Calu3 (cell line): ENCODE data around the gene CSTPP1. TPM values are rescaled to one million over a fixed set of nuclear protein-coding genes. Genes with fewer than 3 reads are reported as not detected.

ENCODE experiments used
- BruUV-seq: library from RNA; stranded (reverse); fragments of 400-500 nt; replicated peaks from 2 replicates; lab custom pipeline; 2021; lab: Mats Ljungman, UMichigan
- CTCF ChIA-PET: fragments of 300-600 bp; sonication (Branson Sonifier 250); formaldehyde crosslinking; loops from one replicate; lab custom pipeline; 2022; ENCODE audit warnings: antibody characterized with exemption; lab: Charles Lee
- DNase-seq: peaks from one replicate; pipeline ENCODE4 v3.0.0; 2022
- H3K27ac Mint-ChIP-seq: one replicate; pipeline ENCODE4 v1.8.0; 2022; ENCODE audit warnings: mixed read lengths; ENCODE audit not compliant: unreplicated experiment
- H3K27me3 Mint-ChIP-seq: one replicate; pipeline ENCODE4 v1.8.0; 2022; ENCODE audit warnings: mixed read lengths; ENCODE audit not compliant: unreplicated experiment
- H3K36me3 Mint-ChIP-seq: one replicate; pipeline ENCODE4 v1.8.0; 2022; ENCODE audit warnings: mild to moderate bottlenecking, moderate library complexity, mixed read lengths; ENCODE audit not compliant: insufficient read depth, unreplicated experiment
- H3K4me1 Mint-ChIP-seq: one replicate; pipeline ENCODE4 v1.8.0; 2022; ENCODE audit warnings: mild to moderate bottlenecking, low read depth, mixed read lengths; ENCODE audit not compliant: unreplicated experiment
- H3K4me3 Mint-ChIP-seq: one replicate; pipeline ENCODE4 v1.8.0; 2022; ENCODE audit warnings: mild to moderate bottlenecking, low read depth, moderate library complexity, mixed read lengths; ENCODE audit not compliant: unreplicated experiment
- H3K9me3 Mint-ChIP-seq: one replicate; pipeline ENCODE4 v1.8.0; 2022; ENCODE audit warnings: low read depth, mixed read lengths; ENCODE audit not compliant: unreplicated experiment
- intact Hi-C: fragments of 100-400 bp; cut with micrococcal nuclease; formaldehyde crosslinking; loops from one replicate; pipeline ENCODE4 v1.10.0; 2022; ENCODE audit not compliant: unreplicated experiment
- total RNA-seq: library from RNA; stranded (reverse); gene quantifications from 2 replicates; pipeline ENCODE4 v1.2.3, GENCODE V29; 2022
- TF ChIP-seq, protein P1 (sequence below): fragments of 200-600 bp; IDR thresholded peaks from one replicate; pipeline ENCODE4 v1.8.0; 2022; ENCODE audit warnings: antibody characterized with exemption; ENCODE audit not compliant: unreplicated experiment

The CSTPP1 gene
- total RNA-seq, 1 experiment from 2014 or later: 23.2 TPM

DNA sequence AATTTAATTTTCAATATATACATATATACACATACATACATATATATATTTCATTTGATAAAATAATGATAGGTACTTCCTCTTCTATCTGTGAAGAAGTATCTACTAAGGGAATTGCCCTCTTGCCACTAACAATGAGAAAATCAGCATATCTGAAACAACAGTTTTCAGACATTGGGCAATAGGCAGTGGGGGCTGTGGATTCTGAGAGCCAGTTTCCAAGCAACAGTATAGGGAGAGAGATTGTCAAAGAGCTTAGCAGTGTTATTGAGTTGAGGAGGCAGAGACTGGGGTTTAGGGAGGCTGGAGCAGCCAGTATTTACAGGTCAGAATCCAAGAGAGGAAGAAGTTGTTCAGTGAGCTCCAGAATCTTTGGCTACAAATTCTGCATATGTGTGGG lies 120.8 kb downstream of the CSTPP1 start:
- DNase-seq: no peak
- Mint-ChIP-seq H3K36me3 (peaks cover 5% of the 10 kb centered on the region), H3K9me3 (peaks cover 3% of the 10 kb centered on the region), H3K27ac (no peak overlapping the region), H3K27me3 (no peaks in the 10 kb centered on the region), H3K4me1 (no peaks in the 10 kb centered on the region), H3K4me3 (no peak overlapping the region)
- BruUV-seq: no TSS peak
- TF ChIP-seq, protein P1, sequence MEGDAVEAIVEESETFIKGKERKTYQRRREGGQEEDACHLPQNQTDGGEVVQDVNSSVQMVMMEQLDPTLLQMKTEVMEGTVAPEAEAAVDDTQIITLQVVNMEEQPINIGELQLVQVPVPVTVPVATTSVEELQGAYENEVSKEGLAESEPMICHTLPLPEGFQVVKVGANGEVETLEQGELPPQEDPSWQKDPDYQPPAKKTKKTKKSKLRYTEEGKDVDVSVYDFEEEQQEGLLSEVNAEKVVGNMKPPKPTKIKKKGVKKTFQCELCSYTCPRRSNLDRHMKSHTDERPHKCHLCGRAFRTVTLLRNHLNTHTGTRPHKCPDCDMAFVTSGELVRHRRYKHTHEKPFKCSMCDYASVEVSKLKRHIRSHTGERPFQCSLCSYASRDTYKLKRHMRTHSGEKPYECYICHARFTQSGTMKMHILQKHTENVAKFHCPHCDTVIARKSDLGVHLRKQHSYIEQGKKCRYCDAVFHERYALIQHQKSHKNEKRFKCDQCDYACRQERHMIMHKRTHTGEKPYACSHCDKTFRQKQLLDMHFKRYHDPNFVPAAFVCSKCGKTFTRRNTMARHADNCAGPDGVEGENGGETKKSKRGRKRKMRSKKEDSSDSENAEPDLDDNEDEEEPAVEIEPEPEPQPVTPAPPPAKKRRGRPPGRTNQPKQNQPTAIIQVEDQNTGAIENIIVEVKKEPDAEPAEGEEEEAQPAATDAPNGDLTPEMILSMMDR: no peak
- CTCF ChIA-PET: no interaction called here
- intact Hi-C loops: no loop called here

DNA sequence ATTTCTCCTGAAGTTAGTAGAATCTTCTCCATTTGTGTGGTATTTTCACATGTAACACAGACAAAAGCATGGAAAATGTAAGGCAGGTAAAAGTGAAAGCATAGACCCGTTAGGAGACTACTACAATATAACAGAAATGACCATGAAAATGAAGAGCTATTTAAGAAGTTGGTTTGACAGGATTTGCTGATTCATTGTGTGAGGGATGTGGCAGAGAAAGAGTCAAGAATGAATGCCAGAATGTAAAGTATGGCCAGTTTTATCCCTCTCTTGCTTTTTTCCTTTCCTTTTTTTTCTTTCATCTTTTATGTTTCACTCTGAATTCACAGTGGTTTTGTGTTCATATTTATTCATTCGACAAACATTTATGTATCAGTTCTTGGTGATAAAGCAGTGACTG lies 124.2 kb downstream of the CSTPP1 start:
- no peaks in the 10 kb centered on the region for H3K36me3 Mint-ChIP-seq
- no peak for DNase-seq
- TF ChIP-seq, protein P1: no peak
- H3K4me3 Mint-ChIP-seq: no peak overlapping the region
- intact Hi-C loops: no loop called here
- no peaks in the 10 kb centered on the region for H3K27me3 Mint-ChIP-seq
- H3K9me3 Mint-ChIP-seq: peaks cover 3% of the 10 kb centered on the region
- CTCF ChIA-PET: interaction anchor here (1.1 kb wide), 1 partner anchor 144 kb away, joined by 5 read pairs; no protein-coding TSS in a partner anchor
- H3K4me1 Mint-ChIP-seq: no peaks in the 10 kb centered on the region
- BruUV-seq: no TSS peak
- H3K27ac Mint-ChIP-seq: no peak overlapping the region

DNA sequence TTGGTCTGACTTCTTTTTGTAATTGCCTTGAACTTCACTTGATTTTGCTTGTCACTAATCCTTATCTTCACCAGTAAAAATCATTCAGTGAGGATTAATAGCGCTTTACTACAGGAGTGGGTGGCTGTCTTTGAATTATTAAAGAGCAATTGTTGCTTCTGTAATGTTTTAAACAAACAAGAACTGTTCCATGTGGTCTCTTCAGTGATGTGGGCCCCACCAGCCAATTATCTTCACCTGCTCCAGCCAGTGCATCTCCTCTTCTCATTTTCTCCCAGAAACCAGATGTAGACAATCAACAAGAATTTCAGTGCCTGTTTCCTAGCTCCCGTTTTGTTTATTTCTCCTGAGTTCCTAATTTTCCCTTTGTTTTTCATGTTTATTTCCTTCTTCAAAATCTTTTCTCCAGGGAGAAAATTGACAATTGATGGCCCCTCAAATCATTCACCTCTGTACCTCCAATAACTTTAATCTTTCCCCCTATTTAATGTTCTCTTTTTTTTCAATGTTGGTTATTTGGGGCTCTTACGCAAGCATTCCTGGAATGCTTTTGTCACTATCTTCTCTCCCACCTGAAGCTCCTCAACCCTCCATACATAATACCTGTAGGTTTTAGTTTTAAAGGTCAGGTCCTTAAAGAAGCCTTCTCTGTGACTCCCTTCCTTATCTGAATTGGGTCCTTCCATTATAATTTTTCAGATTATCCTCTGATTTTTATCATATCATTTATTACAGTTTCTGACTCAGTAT lies 125.0 kb downstream of the CSTPP1 start:
- peaks cover 3% of the 10 kb centered on the region for H3K9me3 Mint-ChIP-seq
- no peak overlapping the region for H3K27ac Mint-ChIP-seq
- TF ChIP-seq, protein P1: no peak
- intact Hi-C loops: no loop called here
- BruUV-seq: no TSS peak
- CTCF ChIA-PET: interaction anchor here (1.1 kb wide), 1 partner anchor 145 kb away, joined by 5 read pairs; no protein-coding TSS in a partner anchor
- no peaks in the 10 kb centered on the region for H3K36me3 Mint-ChIP-seq
- no peaks in the 10 kb centered on the region for H3K4me1 Mint-ChIP-seq
- no peak overlapping the region for H3K4me3 Mint-ChIP-seq
- no peak for DNase-seq
- H3K27me3 Mint-ChIP-seq: no peaks in the 10 kb centered on the region

DNA sequence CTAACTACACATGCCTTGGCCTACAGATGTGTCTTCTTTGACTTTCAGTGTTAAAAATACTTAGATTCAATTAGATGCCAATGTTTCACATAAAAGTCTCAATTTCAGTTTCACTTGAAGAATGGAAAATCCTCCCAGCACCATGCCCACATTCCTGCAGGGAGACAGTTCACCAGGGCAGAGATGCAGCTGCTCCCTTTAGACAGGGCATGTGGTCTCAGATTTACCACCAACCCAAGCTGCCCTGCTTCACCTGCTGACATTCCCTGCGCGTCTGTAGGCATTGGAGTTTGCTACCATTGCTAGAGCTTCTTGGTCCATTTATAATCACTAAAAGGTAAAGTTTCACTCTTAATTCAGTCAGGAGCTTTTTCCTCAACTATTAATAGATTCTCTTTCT lies 126.2 kb downstream of the CSTPP1 start:
- no peaks in the 10 kb centered on the region for H3K27me3 Mint-ChIP-seq
- H3K36me3 Mint-ChIP-seq: no peaks in the 10 kb centered on the region
- intact Hi-C loops: no loop called here
- CTCF ChIA-PET: no interaction called here
- peaks cover 9% of the 10 kb centered on the region for H3K4me1 Mint-ChIP-seq
- H3K9me3 Mint-ChIP-seq: no peaks in the 10 kb centered on the region
- DNase-seq: no peak
- H3K27ac Mint-ChIP-seq: no peak overlapping the region
- no TSS peak for BruUV-seq
- TF ChIP-seq, protein P1: no peak
- H3K4me3 Mint-ChIP-seq: no peak overlapping the region
